GM19324 (cell line): ENCODE data around the gene CTAGE15.
"Not testable (repeated sequence)": the region's sequence is repeated elsewhere in the genome, so short reads cannot be mapped to it uniquely, and the experiment has no call there.

Experiments
- ATAC-seq: cut with Tn5 transposase; IDR thresholded peaks from one replicate; pipeline ENCODE4 v1.9.1; 2021; ENCODE audit warnings: mild to moderate bottlenecking, moderate library complexity; ENCODE audit not compliant: unreplicated experiment, low FRiP score

CTAGE15 gene, protein sequence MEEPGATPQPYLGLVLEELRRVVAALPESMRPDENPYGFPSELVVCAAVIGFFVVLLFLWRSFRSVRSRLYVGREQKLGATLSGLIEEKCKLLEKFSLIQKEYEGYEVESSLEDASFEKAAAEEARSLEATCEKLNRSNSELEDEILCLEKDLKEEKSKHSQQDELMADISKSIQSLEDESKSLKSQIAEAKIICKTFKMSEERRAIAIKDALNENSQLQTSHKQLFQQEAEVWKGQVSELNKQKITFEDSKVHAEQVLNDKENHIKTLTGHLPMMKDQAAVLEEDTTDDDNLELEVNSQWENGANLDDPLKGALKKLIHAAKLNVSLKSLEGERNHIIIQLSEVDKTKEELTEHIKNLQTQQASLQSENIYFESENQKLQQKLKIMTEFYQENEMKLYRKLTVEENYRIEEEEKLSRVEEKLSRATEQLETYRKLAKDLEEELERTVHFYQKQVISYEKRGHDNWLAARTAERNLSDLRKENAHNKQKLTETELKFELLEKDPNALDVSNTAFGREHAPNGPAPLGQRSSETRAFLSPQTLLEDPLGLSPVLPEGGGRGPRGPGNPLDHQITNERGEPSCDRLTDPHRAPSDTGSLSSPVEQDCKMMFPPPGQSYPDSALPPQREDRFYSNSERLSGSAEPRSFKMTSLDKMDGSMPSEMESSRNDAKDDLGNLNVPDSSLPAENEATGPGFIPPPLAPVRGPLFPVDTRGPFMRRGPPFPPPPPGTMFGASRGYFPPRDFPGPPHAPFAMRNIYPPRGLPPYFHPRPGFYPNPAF

GRCh38 chr7:143571501-143571900, at the start of gene CTAGE15:
Gene CTAGE15, plus strand, starts transcription at chr7:143571801. Its CDS starts 17 bp downstream, at chr7:143571818.
- not testable (repeated sequence) for ATAC-seq

DNA sequence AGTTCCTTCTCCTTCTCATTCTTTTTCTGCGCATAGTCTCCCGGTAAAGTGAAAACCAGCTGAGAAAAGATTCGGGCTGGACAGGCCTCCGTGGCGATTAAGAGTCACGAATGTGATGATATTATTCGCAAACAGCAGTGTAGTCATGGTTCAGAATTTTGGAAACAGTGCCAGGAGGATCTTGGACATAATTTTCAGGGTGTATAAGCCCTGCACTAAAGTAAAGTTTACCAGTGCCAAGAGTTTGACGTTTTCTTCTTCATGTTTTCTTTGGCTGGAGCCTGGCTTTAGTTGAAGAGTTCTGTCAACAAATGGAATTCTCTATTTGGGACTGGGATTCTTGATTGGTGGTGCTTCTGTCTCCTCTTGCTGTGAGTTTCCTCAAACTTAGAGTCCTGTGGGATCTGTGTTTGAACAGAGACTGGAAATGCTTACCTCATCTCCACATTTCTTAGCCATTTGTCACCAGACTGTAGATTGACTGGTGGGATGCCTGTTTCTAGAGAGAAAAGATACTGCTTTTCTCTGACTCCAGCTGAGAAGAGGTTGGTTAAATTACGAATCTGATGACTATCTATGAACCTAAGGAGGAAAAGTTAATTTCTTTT, 49.2 kb upstream of the CTAGE15 start:
- not testable (repeated sequence) for ATAC-seq

DNA sequence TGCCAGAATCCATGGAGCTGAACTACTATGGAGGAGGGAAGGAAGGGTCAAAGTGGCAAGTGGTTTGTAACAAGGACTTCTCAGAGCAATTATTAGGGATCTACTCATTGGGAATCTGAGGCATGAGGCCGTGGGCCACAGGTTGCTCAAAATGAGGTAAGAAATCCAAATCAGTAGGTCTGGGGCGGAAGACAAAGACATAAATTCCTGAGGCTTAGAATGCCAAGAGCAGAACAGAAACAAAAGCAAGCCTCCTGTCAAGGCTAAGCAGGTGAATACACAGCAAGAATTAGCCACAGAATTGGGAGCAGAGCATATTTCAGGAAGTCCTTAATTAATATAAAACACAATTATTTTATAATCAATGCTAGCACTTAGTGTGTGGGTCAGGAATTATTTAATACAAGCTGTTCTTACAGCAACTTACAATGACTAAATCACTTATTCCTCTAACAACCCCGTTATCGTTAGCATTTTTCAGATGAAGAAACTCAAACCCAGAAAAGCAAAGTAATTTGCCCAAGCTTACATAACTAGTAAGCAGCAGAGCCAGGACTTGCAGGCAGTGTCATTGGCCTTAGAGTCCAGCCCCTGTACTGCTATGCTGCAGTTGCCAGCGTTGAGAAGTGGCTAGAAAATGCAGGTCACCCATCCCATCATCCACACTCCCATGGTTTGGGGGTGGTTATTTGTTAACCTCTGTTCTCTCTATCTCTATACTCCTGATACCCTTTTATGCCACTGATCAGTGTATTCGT, 40.3 kb upstream of the CTAGE15 start:
- not testable (repeated sequence) for ATAC-seq

DNA sequence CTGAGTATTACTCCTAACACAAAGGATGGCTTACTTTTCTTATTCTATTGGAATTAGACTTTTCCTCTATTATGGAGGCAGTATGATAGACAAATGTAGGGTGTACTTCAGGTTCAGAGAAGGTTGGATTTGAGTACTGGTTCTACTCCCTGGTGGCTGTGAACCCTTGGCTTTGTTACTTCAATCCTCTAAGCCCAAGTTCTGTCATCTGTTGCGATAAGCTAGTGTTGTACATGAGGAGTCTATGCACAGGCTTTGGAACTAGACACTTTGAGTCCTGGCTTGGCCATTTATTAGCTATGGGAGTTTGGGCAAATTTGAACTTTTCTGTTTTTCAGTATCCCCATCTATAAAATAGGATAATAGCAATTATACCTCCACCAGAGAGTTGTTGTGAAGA, 39.7 kb upstream of the CTAGE15 start:
- not testable (repeated sequence) for ATAC-seq

DNA sequence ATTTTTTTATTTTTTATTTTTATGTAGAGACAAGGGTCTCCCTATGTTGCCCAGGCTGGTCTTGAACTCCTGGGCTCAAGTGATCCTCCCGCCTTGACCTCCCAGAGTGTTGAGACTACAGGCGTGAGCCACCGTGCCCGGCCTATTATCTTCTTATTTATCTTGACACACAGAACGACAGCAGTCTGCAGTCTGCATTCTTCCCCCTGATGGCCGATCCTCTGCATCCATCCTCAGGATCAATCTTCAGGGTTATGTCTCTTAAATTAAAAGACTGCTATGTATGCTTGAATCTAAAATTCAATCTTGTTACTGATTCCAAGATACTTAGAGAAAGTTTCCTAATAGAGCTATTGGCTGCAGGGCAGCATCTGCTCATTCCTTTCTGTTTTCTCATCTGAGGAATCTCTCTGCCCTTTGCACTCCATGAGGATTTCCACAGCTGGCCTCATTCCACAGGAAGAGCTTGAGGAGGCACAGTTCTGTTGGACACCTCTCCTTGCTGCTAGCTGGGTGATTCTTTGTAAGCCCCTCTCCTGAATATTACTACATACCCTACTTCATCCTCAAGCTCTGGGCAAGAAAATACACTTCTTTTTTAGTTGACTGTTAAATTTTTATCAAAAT, 38.3 kb upstream of the CTAGE15 start:
- not testable (repeated sequence) for ATAC-seq

DNA sequence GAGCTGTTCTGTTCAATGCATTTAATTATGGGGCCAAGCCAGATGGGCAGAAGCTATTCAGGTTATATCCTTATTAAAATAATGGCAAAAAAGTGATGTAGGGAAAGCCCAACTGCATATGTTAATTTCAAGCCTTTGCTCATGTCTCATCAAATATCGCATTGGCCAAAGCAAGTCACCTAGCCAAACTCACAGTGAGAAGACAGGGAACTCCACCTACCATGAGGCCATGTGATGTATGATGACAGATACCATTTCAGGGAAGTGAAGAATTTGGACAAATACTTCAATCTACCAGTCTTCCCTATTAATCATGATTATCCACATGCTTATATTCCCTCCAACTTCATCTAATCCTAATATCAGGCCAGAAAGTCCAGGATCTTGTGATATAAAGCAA, 35.2 kb upstream of the CTAGE15 start:
- not testable (repeated sequence) for ATAC-seq

DNA sequence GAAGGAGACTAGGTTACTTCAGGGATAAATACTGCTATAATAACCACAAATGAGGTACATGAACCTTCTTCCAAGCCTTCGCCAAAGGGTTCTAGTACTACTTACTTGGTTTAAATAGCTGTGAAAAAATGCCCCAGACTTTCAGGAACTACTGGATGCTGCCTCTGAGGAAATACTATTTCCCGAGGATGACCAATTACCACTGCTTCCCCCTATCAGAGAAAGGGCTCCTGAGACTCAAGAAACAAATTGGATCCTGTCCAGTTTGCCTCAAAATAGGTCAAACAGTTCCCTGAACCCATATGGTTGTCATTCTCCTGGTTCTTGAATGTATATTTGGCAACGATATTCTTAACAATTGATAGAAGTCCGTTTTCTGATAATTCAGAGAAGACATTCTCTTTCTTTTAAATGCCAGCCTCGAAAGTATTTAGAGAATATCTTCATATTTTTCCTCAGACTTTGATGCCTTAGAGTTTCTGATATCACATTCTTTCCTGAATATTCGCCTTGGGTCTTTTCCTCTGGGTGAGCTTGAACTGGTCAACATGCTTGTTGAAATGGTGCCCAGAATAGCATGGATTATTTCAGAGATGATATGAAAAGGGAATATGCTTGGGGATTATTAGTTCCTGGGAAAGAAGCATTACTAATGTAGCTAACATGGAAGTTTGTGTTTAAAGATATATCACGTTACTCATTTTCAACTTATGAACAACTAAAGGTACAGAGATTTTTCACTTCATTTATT, 28.1 kb upstream of the CTAGE15 start:
- not testable (repeated sequence) for ATAC-seq

GRCh38 chr7:143555968-143556367, 15.6 kb upstream of the CTAGE15 start:
- not testable (repeated sequence) for ATAC-seq

DNA sequence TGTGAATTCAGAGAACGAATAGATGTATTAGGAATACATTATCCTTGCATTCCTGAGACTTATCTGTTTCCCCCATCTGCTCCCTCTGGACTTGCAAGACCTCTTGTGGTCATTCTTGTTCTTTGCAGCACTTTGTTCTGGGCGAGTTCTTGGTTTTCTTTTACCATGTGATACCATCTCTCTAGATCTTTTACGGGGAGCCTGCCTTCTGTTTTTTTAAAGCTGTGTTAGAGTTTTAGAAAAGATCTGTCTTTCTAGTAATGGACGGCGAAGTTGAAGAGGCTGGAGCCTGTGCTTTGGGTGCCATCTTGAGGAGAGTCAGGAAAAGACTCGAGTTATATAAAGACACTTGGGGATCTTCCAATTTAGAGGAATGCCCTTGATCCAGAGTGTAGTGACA, 8.3 kb upstream of the CTAGE15 start:
- ATAC-seq = not testable (repeated sequence)

DNA sequence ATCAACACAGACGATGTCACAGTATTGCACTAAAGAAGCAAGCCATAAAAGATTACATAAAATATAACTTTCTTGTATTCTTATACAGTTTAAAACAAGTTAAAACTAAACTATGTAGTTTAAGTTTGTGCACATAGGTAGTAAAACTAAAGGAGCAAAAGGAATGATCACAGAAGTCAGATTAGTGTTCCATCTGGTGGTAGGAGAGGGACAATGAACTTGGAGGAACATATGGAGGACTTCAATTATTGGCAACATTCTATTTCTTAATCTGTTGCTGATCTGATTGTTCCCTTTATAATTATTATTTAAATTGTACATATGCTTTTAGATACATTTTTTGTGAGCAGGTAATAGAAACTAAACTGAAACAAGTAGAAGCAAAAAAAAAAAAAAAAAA, 5.6 kb upstream of the CTAGE15 start:
- not testable (repeated sequence) for ATAC-seq

GRCh38 chr7:143588183-143588582, 16.6 kb downstream of the CTAGE15 start:
- ATAC-seq = not testable (repeated sequence)

GRCh38 chr7:143589897-143590296, 18.3 kb downstream of the CTAGE15 start:
- ATAC-seq = not testable (repeated sequence)

DNA sequence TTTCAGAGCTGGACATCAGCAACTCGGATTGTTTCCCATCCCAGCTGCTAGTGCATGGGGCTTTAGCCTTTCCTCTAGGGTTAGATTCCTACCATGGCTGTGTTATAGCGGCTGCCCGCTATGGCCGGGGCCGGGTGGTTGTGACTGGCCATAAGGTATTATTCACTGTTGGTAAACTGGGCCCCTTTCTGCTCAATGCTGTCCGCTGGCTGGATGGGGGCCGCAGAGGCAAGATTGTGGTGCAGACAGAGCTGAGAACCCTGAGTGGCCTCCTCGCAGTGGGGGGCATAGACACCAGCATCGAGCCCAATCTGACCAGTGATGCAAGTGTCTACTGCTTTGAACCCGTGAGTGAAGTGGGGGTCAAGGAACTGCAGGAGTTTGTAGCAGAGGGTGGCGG, 26.5 kb downstream of the CTAGE15 start:
- not testable (repeated sequence) for ATAC-seq

DNA sequence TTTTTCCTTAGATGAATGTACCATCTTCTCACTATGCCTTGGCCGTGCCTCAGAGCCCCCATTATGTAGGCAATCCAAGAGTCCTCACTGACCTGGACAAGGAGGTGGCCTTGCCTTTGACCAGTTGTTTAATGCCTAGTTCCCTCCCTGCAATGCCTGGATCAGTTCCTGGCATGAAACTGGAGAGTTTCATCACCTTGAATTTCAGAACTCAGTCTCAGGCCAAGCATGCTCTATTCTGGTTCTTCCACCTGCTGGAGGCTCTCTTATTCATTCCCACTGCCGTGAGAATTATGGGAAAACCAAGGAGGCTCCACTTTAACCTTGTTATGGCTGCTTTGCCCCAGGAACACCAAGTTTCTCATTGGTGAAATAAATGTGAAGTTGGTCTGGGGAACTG, 31.9 kb downstream of the CTAGE15 start:
- not testable (repeated sequence) for ATAC-seq

DNA sequence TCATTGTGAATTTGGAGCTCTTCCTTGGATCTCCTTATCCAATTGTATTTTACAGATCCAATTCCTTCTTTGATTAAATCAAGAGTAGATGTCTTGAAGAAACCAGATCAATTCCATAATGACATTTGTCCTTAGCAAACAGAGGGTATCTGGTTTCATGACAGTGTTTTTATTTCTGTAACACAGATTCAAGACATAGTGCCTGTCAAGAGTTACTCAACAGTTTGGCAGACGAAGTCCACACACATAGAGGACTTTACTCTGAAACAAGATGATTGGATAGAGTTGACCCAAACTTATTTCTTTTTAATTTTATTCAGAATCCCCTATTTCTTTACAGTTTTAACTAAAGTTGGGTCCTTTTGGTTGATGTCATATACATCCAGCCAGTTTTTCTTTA, 34.5 kb downstream of the CTAGE15 start:
- not testable (repeated sequence) for ATAC-seq

GRCh38 chr7:143615545-143615944, 43.9 kb downstream of the CTAGE15 start:
- not testable (repeated sequence) for ATAC-seq

- ATAC-seq = not testable (repeated sequence)
Measured at GRCh38 chr7:143617204-143617603, 45.6 kb downstream of the CTAGE15 start.

- ATAC-seq = peak; percentile 43
Measured at GRCh38 chr7:143620058-143620457, 48.5 kb downstream of the CTAGE15 start.

GRCh38 chr7:143620646-143621045, 49.0 kb downstream of the CTAGE15 start, which contains the start of gene TCAF2:
Gene TCAF2, plus strand, starts transcription at chr7:143620974.
- peak; percentile 97 for ATAC-seq
